ENCODE results near the gene RHBDL1. TPM values are rescaled to one million over a fixed set of nuclear protein-coding genes. Genes with fewer than 3 reads are reported as not detected.

RHBDL1 gene
- total and polyA plus RNA-seq, 9 of the 15 experiments (the other 6 are each of a cell fraction or from before 2014, with no cell fraction given) = 0.03 to 5.6 (median 1.3) TPM; not detected in 1

- TF ChIP-seq E2F8 (IDR thresholded peaks at IDR 0.05; ENCODE audit: low read depth, partially characterized antibody) (no peak), ETV6 (IDR thresholded peaks at IDR 0.05; ENCODE audit: borderline replicate concordance in 1 of 2, low read depth in 2 of 2, low read length in 1 of 2) (no peak), ETV6 (CRISPR knock-in tag; IDR thresholded peaks at IDR 0.05; ENCODE audit: borderline replicate concordance) (no peak), HDAC3 (IDR thresholded peaks at IDR 0.05; ENCODE audit: borderline replicate concordance, partially characterized antibody) (no peak), ZNF280B (CRISPR knock-in tag; IDR thresholded peaks at IDR 0.05) (no peak), POLR2G (IDR thresholded peaks at IDR 0.05; ENCODE audit: low read depth, low read length) (peak; percentile 67)
Observed at GRCh38 chr16:716768-717325, 41.4 kb downstream of the RHBDL1 start (continued).

Measured in K562 (cell line).